Measurements from ENCODE around the gene HEATR5A.

Gene HEATR5A

DNA sequence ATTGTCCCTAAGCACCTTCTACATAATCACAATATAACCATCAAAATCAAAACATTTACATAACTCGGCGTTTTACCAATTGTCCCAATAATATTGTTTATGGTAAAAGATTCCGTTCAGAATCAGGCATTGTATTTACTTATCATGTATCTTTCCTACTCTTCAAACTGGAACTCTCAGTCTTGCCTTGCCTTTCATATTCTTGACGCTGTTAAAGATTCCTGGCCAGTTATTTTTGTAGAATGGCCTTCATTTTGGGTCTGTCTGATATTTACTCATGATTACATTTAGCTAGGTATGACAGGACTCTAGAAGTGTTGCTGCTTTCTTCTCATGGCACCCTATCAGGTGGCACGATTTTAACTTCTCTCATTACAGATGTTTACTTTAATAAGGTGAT lies 850 bp upstream of the HEATR5A start:
- Histone ChIP-seq H3K27ac (peak overlapping the region; percentile 84 to 85), H3K4me3 (peak overlapping the region in 1 of 2 donors; percentile 83)
- DNase-seq, result no peak

DNA sequence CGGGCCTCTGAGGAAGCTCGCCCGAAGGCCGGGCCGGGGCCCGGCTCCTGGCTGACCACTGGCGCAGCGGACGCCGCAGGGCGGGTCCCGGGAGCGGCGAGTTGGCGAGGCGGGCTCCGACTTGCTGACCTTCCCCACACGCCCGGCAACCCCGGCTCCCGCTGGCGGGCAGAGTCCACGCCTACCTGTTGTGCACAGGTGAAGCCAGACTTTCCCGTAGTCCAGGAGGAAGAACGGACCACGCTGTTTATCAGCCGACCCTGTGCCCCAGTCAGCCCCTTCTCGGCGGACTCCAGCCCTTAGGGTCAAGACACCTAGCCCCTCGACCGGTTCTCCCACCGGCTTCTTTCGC lies 407 bp downstream of the HEATR5A start:
- no peak for TF ChIP-seq CTCF (IDR thresholded peaks at IDR 0.05)

More for the DNA sequence above, 850 bp upstream of the HEATR5A start:
- no peak for TF ChIP-seq CTCF (IDR thresholded peaks at IDR 0.05)
- intact Hi-C loops (cut with DNase I; ENCODE audit: low total_unique reads), result loop anchor here (2.0 kb wide), 1 partner anchor 36 kb away; the partner anchor contains the start of gene DTD2
- Histone ChIP-seq H3K27me3 (no peaks in the 10 kb centered on the region), H3K4me1 (peaks cover 0 to 26% (median 7%) of the 10 kb centered on the region in 4 donors), H3K36me3 (peaks cover 0 to under 1% (median 0%) of the 10 kb centered on the region in 3 donors), H3K9me3 (no peaks in the 10 kb centered on the region)

GRCh38 chr14:31419179-31419966 lies 977 bp downstream of the HEATR5A start:
- Histone ChIP-seq H3K4me3 (peak overlapping the region; percentile 83 to 88), H3K4me1 (peaks cover 0 to 42% (median 14%) of the 10 kb centered on the region in 4 donors), H3K27ac (peak overlapping the region; percentile 84 to 85), H3K27me3 (no peaks in the 10 kb centered on the region), H3K9me3 (no peaks in the 10 kb centered on the region), H3K36me3 (no peaks in the 10 kb centered on the region)
- TF ChIP-seq CTCF (IDR thresholded peaks at IDR 0.05), result no peak
- intact Hi-C loops (cut with DNase I; ENCODE audit: low total_unique reads), result no loop called here
- DNase-seq, result no peak

More for the DNA sequence above, 407 bp downstream of the HEATR5A start:
- Histone ChIP-seq H3K36me3 (no peaks in the 10 kb centered on the region), H3K4me3 (peak overlapping the region; percentile 83 to 88), H3K27ac (peak overlapping the region; percentile 84 to 85), H3K27me3 (no peaks in the 10 kb centered on the region), H3K9me3 (no peaks in the 10 kb centered on the region), H3K4me1 (peaks cover 0 to 37% (median 11%) of the 10 kb centered on the region in 4 donors)
- DNase-seq, result peak; percentile 33 to 79
- intact Hi-C loops (cut with DNase I; ENCODE audit: low total_unique reads), result loop anchor here (2.0 kb wide), 1 partner anchor 37 kb away; the partner anchor contains the start of gene DTD2

DNA sequence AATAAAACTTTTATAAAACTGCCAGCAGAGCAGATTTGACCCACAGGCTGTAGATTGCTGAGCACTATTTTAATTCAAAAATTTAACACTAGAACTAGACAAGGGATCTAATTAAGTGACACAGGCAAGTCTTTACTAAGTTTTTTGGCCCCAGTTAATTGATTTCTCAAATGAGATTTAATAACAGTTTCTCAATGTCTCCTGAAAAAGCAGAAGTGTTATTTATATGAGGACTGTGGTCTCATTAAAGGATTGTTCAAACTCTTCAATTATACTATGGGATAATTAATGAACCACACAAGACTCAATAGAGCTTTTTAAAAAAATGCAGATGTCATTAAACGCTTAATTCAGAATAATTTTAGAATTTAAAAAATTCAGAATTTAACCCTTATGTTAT lies 1.9 kb downstream of the HEATR5A start:
- Histone ChIP-seq H3K36me3 (no peaks in the 10 kb centered on the region), H3K4me3 (no peak overlapping the region), H3K9me3 (no peaks in the 10 kb centered on the region), H3K4me1 (peaks cover 0 to 50% (median 20%) of the 10 kb centered on the region in 4 donors), H3K27me3 (no peaks in the 10 kb centered on the region), H3K27ac (peak overlapping the region; percentile 84 to 85)
- intact Hi-C loops (cut with DNase I; ENCODE audit: low total_unique reads), result no loop called here
- TF ChIP-seq CTCF (IDR thresholded peaks at IDR 0.05), result no peak
- DNase-seq, result no peak

GRCh38 chr14:31414190-31414833 lies 6.0 kb downstream of the HEATR5A start:
- Histone ChIP-seq H3K4me3 (no peak overlapping the region), H3K27ac (peak overlapping the region; percentile 5 to 11), H3K9me3 (no peaks in the 10 kb centered on the region), H3K36me3 (no peaks in the 10 kb centered on the region), H3K27me3 (no peaks in the 10 kb centered on the region), H3K4me1 (peaks cover 0 to 84% (median 29%) of the 10 kb centered on the region in 4 donors)
- TF ChIP-seq CTCF (IDR thresholded peaks at IDR 0.05), result no peak
- intact Hi-C loops (cut with DNase I; ENCODE audit: low total_unique reads), result no loop called here
- no peak for DNase-seq

Measured in tibial artery (tissue), 4 donors.